ENCODE data around the gene FAM9A. TPM values are rescaled to one million over a fixed set of nuclear protein-coding genes. Genes with fewer than 3 reads are reported as not detected.

Gene FAM9A
- total and polyA plus RNA-seq, 2 of the 8 experiments (the other 6 are each of a cell fraction or from before 2014, with no cell fraction given): not detected

DNA sequence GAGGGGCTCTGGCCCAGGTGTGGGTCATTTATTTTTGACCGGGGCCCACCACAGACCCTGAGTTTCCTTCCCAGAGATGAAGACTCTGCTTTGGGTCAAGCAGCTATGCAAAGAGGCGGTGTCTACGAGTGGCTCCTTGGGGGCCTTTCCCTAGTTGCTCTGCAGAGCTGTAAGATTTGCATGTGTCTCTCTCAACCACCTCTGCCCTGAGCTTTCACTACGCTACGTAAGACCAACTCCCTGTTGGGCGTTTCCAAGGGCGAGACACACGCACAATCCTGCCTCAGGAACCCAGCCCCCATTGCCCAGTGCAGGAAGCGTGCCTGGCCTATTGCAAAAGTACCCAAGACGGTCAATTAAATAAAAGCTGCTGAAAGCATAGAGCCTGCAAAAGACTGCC, 59.2 kb downstream of the FAM9A start:
- no peak for TF ChIP-seq SUZ12 (IDR thresholded peaks at IDR 0.05; ENCODE audit: low read length)
- no peak for TF ChIP-seq RBBP5 (IDR thresholded peaks at IDR 0.05; ENCODE audit: borderline replicate concordance, low read depth, low read length)
- TF ChIP-seq, protein P1, sequence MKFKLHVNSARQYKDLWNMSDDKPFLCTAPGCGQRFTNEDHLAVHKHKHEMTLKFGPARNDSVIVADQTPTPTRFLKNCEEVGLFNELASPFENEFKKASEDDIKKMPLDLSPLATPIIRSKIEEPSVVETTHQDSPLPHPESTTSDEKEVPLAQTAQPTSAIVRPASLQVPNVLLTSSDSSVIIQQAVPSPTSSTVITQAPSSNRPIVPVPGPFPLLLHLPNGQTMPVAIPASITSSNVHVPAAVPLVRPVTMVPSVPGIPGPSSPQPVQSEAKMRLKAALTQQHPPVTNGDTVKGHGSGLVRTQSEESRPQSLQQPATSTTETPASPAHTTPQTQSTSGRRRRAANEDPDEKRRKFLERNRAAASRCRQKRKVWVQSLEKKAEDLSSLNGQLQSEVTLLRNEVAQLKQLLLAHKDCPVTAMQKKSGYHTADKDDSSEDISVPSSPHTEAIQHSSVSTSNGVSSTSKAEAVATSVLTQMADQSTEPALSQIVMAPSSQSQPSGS (IDR thresholded peaks at IDR 0.05; ENCODE audit: low read length): no peak
- no peak for TF ChIP-seq EZH2 (IDR thresholded peaks at IDR 0.05; ENCODE audit: low read depth, low read length, severe bottlenecking)
- TF ChIP-seq GTF2F1 (IDR thresholded peaks at IDR 0.05; ENCODE audit: borderline replicate concordance, low read depth, low read length): no peak
- TF ChIP-seq EP300 (IDR thresholded peaks at IDR 0.05; ENCODE audit: borderline replicate concordance in 1 of 2, low read depth in 2 of 2, low read length in 2 of 2): no peak
- Histone ChIP-seq H2BK20ac (ENCODE audit: low read length) (no peak overlapping the region), H2BK15ac (ENCODE audit: low read length) (no peak overlapping the region), H3K14ac (ENCODE audit: insufficient read length) (no peak overlapping the region), H2BK12ac (ENCODE audit: low read depth, low read length) (no peak overlapping the region), H4K20me1 (replicated peaks in 1 of 2; ENCODE audit: control insufficient read depth in 1 of 2, insufficient read depth in 2 of 2, low read length in 2 of 2) (no peaks in the 10 kb centered on the region), H3K56ac (replicated peaks; ENCODE audit: insufficient read length, low read depth, low read length) (no peak overlapping the region), H2AFZ (ENCODE audit: low read length) (no peak overlapping the region), H3K23ac (ENCODE audit: insufficient read length) (no peak overlapping the region), H3K23me2 (ENCODE audit: low read depth, low read length) (no peaks in the 10 kb centered on the region), H4K5ac (ENCODE audit: insufficient read length, low read depth, low read length) (no peak overlapping the region), H2BK120ac (replicated peaks; ENCODE audit: low read depth, low read length) (no peak overlapping the region), H3K4me2 (ENCODE audit: insufficient read depth in 1 of 2, low read depth in 2 of 2, low read length in 2 of 2) (no peak overlapping the region), H3K79me2 (ENCODE audit: control insufficient read depth in 1 of 2, insufficient read depth in 2 of 2, low read length in 2 of 2) (no peaks in the 10 kb centered on the region), H4K8ac (ENCODE audit: extremely low read depth, insufficient read depth, low read length) (no peak overlapping the region; the same call in 1 of the 2 replicates), H3K18ac (ENCODE audit: extremely low read depth, low read length) (no peak overlapping the region), H3K4me1 (replicated peaks in 1 of 4; ENCODE audit: control insufficient read depth in 3 of 4, insufficient read depth in 4 of 4, low read length in 3 of 4) (no peaks in the 10 kb centered on the region), H3K27me3 (replicated peaks in 1 of 4; ENCODE audit: control insufficient read depth in 3 of 4, extremely low read depth in 1 of 4, insufficient read depth in 3 of 4, low read length in 3 of 4) (no peaks in the 10 kb centered on the region), H3K9ac (replicated peaks in 1 of 4; ENCODE audit: extremely low read depth in 1 of 4, low read depth in 3 of 4, low read length in 3 of 4) (no peak overlapping the region), H3K36me3 (ENCODE audit: control insufficient read depth in 2 of 4, insufficient read depth in 4 of 4, low read length in 3 of 4) (no peaks in the 10 kb centered on the region), H3K27ac (ENCODE audit: low read depth, low read length) (no peak overlapping the region), H3K4ac (replicated peaks; ENCODE audit: insufficient read length, low read depth, low read length) (no peak overlapping the region), H3K9me3 (ENCODE audit: insufficient read depth in 2 of 2, low read depth in 1 of 2, low read length in 1 of 2) (no peaks in the 10 kb centered on the region), H2AK5ac (ENCODE audit: low read depth, low read length) (no peak overlapping the region), H3K4me3 (ENCODE audit: extremely low read depth in 1 of 4, insufficient read depth in 2 of 4, low read depth in 3 of 4, low read length in 4 of 4) (no peak overlapping the region), H4K91ac (replicated peaks; ENCODE audit: insufficient read length, low read length) (no peak overlapping the region), H3K79me1 (ENCODE audit: low read depth, low read length) (no peaks in the 10 kb centered on the region), H2BK5ac (ENCODE audit: low read depth, low read length) (no peak overlapping the region)
- WGBS, 2 experiments (ENCODE audit: extremely low coverage in 1 of 2, insufficient coverage in 1 of 2, insufficient read length in 1 of 2, insufficient replicate concordance in 2 of 2, low coverage in 1 of 2, low lambda C conversion rate in 2 of 2, missing lambda C conversion rate in 1 of 2): 86% methylated on average over 8 of the region's 10 CpGs; no CpG with 5 or more reads in 1 of the 2 experiments
- FAIRE-seq (no peak), DNase-seq (ENCODE audit: low read depth in 1 of 2, low spot score in 2 of 2) (no peak)
- ChIA-PET POLR2A (ENCODE audit: partially characterized antibody) (no interaction called here), CTCF (ENCODE audit: partially characterized antibody) (interaction anchor here (0.6 to 1.3 kb wide), 7 partner anchors 8 to 486 kb away, joined by 3 read pairs; no protein-coding TSS in a partner anchor)

All from H1 (cell line).